Transverse colon (tissue), 4 donors: ENCODE results near the gene DYNC1I1.

Source experiments
- CTCF ChIP-seq, 5 experiments: fragments of 200-600 bp in 3 of 5; fragments of 450-650 bp in 2 of 5; sonication (generic) in 3 of 5; IDR thresholded peaks; 1 replicate in 2 of 5; 2 replicates in 3 of 5; pipeline ENCODE4 v1.5.1; 2016 to 2017; ENCODE audit warnings: antibody characterized with exemption in 5 of 5, inconsistent platforms in 3 of 5, mild to moderate bottlenecking in 2 of 5, moderate library complexity in 1 of 5
- EP300 ChIP-seq: sonication (generic); formaldehyde crosslinking; IDR thresholded peaks from one replicate; pipeline ENCODE4 v1.6.1; 2017; ENCODE audit warnings: antibody characterized with exemption, low read depth
- POLR2A ChIP-seq: fragments of 450-650 bp; IDR thresholded peaks from one replicate; pipeline ENCODE4 v1.6.1; 2016; ENCODE audit warnings: antibody characterized with exemption, mild to moderate bottlenecking, moderate library complexity
- POLR2AphosphoS5 ChIP-seq, 3 donors: sonication (generic); formaldehyde crosslinking; IDR thresholded peaks; one replicate each; pipeline ENCODE4 v1.6.1; 2016; ENCODE audit warnings: antibody characterized with exemption in 3 of 3

DNA sequence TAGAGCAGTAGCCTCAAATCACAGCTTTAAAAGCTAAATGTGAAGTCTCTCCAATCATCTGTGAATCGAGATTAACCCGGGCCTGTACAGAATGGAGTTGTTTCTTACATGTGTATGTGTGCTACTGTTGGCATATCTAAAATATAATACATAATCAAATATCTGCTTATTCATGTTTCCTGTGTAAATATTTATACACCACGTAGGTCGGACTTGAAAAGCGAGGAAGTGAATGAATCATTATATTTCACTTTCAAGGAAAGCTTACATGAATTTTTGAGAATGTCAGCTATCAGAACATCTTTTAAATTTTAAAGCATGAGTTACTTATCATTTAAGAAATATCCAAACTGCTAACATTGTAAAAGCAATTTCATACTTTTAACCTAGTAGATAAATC lies 316.2 kb downstream of the DYNC1I1 start:
- TF ChIP-seq EP300 (no peak), CTCF (IDR thresholded peaks at IDR 0.05) (no peak), POLR2AphosphoS5 (IDR thresholded peaks at IDR 0.05) (no peak), POLR2A (no peak)
